HG03565 (cell line): ENCODE data around the gene YWHAQ.

Experiments used
- ATAC-seq: cut with Tn5 transposase; IDR thresholded peaks from one replicate; pipeline ENCODE4 v1.9.1; 2021; ENCODE audit warnings: mild to moderate bottlenecking, moderate library complexity; ENCODE audit not compliant: unreplicated experiment

Gene YWHAQ

DNA sequence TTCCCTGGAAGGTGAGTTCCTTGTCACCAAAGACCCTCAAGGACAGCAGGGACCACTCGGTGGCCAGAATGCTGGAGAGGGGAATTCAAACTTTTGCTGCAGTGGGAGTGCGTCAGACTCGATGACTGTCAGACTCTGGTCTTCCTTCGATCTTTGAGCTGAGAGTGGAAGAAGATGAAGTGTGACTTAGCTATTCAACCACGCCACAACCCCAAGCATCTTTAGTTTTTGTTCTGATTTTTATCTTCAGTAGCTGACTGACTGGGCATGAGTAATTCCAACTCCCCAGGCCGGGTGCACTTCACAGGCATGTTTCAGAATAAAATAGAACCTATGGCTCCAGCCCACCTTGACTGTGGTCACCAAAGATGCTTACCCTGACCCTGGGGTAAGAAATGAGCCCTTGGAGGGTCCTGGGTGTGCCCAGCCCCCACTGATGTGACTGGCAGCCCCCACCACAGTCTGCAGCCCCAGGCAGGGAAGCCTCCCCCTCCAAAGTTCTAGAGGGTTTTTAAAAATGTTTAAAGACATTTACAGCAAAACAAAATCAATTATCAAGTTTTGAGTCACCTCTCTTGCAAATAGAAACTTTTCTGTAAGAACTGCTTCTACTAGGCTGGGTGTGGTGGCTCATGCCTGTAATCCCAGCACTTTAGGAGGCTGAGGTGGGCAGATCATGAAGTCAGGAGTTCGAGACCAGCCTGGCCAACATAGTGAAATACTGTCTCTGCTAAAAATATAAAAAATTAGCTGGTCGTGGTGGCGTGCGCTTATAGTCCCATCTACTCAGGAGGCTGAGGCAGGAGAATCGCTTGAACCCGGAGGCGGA lies 24.9 kb upstream of the YWHAQ start:
- ATAC-seq, result peak; percentile 37

DNA sequence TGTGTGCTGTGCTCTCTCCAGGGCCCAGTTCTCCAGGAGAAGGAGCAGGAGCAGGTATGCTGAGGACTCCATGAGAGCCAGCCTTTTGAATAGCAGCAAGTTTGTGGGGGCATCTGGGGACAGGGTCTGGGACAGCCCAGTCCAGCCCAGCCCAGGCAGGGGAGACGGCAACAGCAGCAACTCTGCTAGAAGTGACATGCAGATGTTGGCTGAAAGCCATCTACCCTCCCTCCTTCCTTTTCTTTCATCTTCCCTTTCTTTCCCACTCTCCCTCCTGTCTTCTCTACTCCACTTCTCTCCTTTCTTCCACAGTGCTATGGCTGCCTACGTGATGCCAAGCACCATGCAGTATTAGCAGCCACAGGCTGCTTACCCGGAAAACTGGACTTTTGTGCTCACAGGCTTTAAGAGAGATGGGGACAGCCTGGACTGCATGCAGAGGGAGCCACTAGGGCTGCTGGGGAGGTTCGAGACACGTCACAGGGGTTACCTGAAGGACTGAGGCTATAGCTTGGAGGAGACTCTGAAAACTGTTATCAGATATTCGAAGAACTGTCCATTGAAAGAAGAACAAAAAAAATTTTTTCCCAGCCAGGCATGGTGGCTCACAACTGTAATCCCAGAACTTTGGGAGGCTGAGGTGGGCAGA lies 23.8 kb upstream of the YWHAQ start:
- ATAC-seq, result no peak

DNA sequence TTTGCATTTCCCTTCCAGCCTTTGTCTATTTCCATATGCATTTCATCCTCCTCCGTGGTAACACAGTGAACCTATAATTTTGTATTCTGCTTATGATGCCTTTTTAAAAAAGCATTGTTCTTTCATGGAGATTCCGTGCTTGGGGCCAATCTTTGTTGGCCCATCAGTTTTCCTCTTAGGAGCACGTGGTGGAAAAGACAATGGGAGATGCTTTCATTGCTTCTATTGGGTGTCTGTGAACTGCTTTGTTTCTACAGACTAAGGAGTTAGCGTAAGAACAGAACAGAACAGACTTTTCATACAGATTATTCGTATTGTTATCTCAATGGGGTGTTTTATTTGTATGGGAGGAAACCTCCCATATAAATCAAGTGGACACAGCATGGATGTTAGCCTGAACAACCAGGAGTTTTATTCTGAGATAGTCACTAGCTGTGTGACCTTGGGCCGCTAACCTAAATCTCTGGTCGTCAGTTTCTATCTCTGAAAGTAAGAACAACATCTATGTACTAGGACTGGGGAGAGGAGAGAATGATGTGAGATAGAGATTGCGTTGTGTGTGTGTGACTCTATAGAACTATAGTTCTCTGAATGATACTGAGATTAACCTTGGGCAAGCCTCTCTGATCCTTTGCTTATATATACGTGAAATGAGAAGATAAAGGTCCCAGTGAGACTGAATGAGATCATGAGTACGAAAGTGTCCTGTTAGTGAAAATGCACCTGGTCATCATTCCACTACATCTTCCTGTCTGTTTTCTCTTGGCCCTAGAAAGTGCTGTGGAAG lies 22.9 kb upstream of the YWHAQ start:
- no peak for ATAC-seq

DNA sequence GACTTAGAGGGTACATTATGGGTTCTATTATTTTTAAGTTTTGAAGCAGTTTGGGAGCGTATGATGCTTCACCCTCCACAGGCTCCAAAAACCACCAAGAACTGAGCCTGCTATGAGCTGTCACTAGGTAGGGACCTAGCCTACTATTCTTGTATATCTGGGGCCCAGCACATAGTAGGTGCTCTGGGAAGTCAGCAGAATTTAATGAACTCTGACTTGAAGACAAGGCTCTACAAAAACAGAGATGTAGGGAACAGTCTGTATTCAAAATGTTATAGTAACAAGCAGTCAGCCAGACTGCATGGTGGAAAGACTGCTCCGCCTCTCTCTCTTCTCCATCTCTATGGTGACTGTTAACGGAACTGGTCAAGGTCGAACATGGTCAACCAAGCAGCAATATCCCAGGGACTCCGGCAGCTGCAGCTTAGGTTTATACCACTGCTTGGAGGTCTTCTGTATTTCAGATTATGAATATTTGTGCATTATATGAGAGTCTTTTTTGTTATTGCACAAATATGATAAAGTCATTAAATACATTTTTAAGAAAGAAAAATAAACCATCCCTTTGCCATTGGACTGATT lies 22.2 kb upstream of the YWHAQ start:
- ATAC-seq, result no peak

DNA sequence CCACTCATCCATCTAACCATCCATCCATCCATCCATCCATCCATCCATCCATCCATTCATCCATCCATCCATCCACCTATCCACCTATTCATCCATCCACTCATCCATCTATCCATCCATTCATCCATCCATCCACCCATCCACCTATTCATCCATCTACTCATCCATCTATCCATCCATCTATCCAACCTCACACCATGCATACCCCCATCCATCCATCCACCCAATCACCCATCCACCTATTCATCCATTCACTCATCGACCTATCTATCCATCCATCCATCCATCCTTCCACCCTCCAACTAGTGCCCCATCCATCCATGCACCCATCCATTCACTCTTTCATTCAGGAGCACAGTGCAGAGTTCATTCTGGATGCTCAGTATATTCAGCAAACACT lies 21.5 kb upstream of the YWHAQ start:
- ATAC-seq, result no peak

DNA sequence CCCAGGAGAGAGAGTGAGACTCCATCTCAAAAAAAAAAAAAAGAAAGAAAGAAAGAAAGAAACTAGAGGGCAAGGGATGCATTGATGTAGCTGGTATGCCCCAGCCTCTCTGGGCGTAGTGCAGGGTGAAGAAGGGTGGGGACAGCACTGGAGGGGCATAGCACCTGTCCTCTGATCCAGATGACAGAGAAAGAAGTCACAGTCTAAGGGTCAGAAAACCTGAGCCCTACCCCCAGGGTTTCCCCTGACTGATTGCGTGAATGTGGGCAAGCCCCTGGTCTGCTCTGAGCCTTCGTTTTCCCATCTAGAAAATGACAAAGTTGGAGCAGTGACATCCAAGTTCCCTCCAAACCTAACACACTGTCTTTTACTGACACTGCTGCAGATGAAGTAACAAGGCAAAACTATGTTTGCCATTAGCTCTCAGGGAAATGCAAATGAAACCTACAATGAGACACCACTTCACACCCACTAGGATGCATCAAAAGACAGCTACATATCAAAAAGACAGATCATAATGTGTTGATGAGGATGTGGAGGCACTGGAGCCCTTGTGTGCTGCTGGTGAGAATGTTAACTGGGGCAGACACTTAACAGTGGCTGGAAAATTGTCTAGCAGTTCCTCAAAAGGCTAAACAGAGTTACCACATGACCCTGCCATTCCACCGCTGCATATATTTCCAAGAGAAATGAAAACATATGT lies 19.5 kb upstream of the YWHAQ start:
- no peak for ATAC-seq

DNA sequence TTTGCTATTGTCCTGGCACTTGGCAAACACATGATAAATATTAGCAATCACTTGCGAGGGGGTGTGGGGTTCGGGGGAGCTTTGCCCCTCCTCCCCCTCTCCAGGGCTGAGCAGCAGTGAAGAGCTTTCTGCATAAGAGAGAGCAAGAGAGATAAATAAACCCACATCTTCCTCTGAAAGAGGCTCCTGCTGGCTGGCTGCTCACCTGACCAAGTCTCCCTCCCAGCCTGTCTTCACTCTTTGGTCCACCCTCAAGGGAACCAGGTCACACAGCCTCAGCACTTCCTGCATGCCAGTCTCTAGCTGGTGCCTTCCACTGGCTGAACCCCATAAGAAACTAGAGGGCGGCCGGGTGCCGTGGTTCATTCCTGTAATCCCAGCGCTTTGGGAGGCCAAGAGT lies 18.5 kb upstream of the YWHAQ start:
- ATAC-seq, result no peak

DNA sequence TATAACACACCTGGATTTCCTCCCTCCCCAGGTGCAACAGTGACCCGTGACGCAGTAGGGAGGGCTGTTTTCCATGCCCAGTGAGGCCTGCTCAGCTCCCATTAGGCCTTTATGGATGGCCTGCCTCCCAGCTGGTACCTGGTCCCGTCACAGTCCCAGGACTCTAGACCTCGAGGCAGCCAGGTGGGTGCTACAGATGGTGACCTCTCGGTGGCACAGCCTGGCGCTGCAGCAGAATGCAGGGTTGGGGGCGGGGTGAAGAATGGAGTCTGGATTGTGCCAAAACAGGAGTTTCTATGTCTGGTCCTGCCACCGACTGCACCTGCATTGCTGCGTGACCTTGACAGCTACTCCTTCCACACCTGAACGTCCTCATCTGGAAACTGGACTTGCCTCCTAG lies 18.0 kb upstream of the YWHAQ start:
- ATAC-seq, result no peak

DNA sequence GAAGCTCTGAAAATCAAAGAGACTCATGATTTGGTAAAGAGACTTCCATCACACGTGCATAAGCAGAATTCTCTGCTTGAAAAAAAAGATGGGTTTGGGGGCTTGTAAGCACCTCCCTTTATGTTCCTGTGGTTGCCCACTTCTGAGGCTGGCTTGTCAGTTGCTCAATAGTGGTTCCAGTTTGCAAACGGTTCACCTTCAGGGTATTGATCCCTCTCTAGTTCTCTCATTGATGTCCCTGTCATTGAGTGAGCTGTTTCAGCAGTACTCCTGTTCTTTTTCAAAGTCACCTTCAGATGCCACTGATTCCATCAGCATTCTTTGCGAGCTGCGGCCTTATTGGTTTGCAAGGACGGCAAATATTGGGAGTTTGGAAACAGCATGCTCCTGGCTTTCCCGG lies 17.1 kb upstream of the YWHAQ start:
- no peak for ATAC-seq

DNA sequence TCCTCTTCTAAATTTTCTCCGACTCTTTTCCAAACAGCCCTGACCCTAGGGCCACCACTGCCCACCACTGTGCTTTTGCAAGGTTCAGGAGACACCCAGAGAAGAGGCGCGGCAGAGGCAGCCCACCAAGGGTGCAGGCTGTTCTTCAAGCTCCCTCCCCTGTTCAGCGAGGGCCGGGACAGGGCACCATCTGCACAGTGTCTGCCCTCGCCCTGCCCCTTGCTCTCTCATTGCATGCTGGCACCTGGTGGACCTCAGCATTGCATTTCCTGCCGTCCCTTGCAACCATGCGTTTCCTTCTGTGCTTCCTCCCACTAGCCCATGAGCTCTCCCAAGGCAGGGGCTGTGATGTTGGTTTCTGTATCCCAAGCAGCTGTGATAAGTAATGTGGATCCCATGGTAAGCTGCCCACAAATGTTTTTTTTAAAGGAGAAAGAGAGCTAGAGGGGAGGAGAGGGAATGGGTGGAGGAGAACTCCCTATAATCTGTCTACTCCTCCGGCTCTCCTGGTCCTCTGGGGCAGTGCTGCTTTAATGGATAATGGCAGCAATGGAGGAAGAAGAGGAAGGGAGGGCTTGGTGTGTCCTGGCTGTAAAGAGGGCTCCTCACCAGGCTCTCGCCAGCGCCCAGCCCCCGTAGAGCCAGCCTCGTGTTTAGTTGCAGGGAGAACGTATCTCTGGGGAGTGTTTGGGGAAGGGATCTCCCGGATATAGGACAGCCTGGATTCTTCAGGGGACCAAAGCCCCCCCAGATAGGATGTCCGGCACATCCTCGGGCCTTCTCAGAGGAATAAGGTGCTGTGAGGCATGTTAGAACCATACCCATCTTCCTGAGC lies 15.6 kb upstream of the YWHAQ start:
- no peak for ATAC-seq

DNA sequence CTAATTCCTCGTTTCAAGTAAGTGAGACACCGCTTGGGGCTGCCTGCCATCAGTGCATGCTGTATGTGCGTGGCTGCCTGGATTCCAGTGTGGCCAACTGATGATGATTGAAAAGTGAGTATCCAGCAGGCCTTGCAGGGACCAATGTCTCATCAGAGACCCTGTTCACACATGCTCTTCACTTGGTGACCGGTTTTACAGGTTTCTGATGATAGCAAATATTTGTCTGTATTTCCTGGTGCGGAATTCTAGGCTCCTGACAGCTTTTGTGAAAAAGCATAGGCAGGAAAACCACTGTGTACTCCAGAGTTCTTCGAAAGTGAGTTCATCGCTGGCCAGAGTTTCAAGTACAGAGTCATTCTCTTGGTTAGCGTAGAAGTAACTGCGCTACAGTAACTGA lies 13.8 kb upstream of the YWHAQ start:
- no peak for ATAC-seq

DNA sequence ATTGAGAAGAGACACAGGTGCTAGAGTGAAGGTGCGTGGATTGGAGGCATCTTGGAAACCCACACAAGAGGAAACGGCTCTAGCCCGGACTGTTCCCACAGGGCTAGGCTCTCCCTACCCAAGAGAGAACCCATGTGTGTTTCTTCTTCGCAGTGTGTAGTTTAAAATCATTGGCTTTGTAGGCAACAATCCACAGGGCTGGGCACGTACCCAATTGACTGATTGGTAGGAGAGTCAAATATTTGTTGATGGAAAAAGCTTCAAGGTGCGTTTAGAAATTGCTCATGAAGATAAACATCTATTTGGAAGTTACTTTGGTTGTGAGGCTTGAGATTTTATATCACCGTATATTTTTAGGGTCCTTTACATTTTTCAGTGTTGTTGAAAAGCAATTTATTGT lies 13.2 kb upstream of the YWHAQ start:
- ATAC-seq, result no peak

DNA sequence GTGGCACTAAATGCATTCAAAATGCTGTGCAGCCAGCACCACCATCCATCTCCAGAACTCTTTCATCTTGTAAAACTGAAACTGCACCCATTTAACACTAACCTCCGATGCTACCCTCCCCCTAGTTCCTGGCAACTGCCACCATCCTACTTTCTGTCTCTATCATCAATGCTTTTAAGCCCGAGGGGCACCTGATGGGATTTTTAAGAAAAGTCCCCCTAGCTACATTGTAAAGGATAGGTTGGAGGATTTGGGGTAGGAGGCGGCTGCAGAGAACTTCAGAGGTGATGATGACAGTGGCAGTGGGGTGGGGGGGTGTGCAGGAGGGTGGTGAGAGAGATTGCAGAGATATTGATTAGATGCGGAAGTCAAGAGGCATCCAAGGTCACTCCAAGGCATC lies 10.8 kb upstream of the YWHAQ start:
- ATAC-seq, result no peak

DNA sequence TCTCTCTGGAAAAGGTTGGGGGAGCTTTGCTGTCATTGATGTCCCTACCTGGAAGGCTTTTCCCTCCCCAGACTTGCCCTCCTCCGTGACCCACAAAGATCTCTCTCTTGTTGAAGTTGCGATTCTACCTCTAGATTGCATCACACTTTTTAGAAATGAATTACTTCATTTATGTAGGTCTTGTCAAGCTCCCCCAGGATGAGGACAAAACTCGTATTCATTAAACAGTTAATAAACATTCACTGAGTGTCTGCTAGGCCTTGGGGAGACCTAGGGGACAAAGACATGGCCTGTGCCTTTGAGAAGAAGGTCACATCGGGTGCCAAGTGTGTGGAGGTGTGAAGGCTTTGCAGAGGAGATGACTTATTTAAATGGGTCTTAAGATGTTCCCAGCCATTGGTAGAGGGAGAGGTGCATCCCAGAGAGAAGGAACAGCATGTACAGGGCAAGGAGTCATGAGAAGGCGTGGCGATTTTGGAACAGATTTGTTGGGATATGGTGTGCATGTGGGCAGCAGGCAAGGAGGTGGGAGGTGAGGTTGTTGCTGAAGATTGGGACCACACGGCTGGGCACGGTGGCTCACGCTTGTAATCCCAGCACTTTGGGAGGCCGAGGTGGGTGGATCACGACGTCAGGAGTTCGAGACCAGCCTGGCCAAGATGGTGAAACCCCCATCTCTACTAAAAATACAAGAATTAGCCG lies 9.8 kb upstream of the YWHAQ start:
- no peak for ATAC-seq

DNA sequence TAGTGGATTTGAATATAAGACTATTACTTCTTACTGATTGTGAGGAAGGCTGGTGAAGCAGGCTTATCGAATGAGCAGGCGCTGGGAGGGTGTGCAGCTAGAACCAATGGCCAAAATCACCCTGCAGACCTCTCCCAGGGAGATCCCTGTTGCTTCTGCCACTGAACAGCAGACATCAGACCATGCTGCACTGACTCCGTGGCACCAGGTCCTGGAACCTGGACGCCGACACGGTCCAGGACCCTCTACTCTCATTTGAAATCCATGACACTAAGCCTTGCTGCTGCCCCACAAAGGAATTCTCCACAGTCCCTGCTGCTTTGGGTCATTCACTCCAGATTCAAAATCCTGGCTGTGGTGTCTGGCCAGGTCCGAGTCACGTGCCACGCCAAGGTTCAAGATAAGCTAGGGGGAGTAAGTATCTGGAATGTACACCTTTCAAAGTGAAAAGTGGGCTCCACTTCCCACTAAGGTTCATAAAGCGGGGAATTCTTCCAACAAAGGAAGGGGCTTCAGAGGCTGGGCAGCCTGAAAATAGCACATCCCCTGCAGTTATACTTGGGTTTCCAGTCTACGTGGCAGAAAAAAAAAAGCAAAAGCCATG lies 9.0 kb upstream of the YWHAQ start:
- no peak for ATAC-seq

DNA sequence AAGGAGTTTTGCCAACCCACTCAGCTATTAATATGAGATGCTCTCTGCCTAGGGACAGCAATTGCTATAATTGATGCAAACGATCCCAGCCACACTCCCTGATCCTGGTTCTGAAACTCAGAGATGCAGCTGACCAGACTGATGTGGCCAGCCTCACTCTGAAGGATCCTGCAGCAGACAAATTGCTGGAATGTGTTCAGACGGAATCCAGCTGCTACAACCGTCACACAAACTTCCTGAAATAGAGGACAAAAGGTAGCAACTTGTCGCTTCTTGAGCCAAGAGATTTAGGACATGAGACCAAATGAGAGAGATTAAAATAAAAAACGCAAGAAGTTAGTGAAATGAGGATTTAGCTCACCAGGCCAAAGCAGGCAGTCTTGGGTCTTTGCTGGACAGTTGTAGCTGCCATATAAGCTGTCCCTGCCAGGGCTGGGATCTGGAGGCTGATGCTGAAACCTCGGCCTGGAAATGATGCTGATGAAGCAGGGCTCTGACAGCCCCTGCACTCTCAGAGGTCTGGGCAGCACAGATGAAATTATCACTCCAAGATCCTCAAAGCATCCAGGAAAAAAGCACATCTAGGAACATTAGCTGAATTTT lies 8.3 kb upstream of the YWHAQ start:
- no peak for ATAC-seq

DNA sequence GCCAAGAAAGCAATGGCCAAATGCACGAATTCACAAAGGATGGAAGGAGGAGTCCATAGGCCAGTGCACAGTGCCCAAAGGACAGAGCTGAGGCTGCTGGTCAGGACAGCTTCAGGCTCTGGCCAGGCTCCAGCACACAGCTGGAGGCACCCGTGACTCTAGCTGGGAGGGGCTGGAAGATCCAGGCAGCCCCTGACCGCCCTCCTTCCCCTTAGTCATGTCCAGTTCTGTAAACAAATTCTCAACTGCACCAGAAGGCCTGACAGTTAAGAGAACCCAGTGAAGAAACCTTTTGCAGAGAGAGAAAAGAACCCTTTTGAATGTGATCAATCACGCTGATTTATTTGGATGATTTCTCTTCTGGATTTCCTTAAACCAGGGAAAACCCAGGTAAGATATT lies 7.7 kb upstream of the YWHAQ start:
- ATAC-seq, result no peak

DNA sequence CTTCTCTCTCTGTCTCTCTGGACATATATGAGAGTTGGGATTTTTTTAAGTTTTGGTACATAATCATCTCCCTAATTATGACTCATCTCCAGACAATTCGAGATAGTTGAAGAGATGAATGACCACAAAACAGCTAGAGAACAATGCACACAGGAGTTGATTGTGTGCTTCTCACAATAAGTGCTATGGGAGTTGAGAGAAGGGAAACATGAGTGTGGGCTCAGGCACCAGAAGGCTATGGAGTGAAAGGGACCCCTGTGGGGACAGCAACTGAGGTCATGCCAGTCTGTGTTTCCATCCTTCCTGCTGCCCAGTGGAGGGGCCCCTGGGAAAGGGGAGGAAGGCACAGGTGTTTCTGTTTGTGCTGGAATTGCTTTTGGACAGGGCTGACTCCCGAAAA lies 6.5 kb upstream of the YWHAQ start:
- no peak for ATAC-seq

DNA sequence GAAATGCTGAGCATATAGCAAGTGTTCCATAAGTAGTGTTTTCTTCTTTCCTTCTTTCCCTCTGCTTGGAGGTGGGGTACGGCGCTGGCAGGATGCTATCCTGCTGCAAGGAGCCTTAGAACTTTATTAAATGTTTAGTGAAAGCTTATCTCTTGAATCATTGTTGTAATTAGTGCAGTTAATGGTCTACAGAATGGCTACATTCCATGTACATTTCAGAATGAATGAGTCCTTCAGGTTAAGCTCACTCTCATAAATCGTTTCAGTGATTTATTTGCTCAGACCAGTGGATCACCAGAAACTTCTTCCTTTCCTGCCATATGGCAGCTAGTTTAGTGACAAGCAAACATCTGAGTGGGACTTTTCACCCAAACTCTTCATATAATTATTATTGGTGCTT lies 3.3 kb upstream of the YWHAQ start:
- ATAC-seq, result no peak
